Measurements from ENCODE around the gene PHF14.

The PHF14 gene

DNA sequence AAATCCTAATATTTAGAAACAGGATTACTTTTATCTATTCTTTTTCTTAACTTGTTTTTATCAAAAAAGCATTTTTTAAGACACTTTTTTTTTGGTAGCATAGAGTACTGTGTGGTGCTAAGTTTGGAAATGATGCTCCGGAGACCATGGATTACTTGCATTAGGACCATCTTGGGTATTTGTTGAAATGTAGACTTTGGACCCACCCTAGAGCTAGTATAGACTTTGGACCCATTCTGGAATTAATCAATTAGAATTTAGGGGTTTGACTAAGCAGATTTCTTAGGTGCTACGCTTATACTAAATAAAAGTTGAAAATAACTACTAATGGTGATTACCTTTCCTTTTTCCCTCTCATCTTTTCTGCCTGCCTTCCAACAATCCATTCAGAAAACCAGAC, 80.4 kb downstream of the PHF14 start:
- no peak overlapping the region for H3K4me3 ChIP-seq (ENCODE audit: low read length)
- TF ChIP-seq, protein P1, sequence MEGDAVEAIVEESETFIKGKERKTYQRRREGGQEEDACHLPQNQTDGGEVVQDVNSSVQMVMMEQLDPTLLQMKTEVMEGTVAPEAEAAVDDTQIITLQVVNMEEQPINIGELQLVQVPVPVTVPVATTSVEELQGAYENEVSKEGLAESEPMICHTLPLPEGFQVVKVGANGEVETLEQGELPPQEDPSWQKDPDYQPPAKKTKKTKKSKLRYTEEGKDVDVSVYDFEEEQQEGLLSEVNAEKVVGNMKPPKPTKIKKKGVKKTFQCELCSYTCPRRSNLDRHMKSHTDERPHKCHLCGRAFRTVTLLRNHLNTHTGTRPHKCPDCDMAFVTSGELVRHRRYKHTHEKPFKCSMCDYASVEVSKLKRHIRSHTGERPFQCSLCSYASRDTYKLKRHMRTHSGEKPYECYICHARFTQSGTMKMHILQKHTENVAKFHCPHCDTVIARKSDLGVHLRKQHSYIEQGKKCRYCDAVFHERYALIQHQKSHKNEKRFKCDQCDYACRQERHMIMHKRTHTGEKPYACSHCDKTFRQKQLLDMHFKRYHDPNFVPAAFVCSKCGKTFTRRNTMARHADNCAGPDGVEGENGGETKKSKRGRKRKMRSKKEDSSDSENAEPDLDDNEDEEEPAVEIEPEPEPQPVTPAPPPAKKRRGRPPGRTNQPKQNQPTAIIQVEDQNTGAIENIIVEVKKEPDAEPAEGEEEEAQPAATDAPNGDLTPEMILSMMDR (IDR thresholded peaks at IDR 0.05; ENCODE audit: insufficient read depth, low read depth, low read length, missing control alignments), result no peak
- DNase-seq (ENCODE audit: low read depth), result no peak

DNA sequence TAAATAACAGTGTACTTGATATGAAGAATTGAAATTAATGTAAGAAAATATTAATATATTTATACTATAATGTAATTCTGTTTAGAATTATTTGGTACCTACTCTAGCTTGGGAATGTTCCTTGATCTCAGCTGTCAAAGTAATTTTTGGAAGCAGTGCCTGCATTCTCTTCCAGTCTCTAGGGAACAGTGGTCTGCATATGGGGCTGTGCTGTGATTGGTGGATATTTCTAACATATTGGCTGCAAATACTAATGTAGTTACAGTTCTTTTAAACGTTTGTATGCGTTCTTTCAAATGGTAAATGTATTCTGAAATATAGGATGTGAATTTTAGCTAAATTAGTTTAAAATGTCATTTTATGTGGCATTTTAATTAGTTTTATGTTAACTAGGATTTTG, 87.2 kb downstream of the PHF14 start:
- H3K4me3 ChIP-seq (ENCODE audit: low read length), result no peak overlapping the region
- TF ChIP-seq, protein P1 (IDR thresholded peaks at IDR 0.05; ENCODE audit: insufficient read depth, low read depth, low read length, missing control alignments), result no peak
- no peak for DNase-seq (ENCODE audit: low read depth)

DNA sequence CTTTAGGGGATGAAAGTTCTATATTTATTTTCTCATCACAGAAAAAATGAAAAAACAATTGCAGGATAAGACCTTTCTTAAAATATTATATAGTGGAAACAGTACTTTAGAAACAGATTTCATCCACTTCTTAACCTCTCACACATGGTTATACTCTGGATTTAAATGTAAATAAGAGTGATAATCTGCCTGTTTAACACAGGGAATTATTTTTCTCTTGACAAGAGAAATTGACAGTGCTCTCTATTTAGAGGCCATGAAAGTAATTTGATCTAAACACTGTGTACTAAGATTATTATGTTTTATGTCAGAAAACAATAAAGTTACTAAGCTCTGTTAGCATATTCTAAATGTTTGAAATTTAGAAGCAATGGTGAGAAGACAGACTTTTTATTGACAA, 88.4 kb downstream of the PHF14 start:
- H3K4me3 ChIP-seq (ENCODE audit: low read length), result no peak overlapping the region
- DNase-seq (ENCODE audit: low read depth), result no peak
- TF ChIP-seq, protein P1 (IDR thresholded peaks at IDR 0.05; ENCODE audit: insufficient read depth, low read depth, low read length, missing control alignments), result no peak

DNA sequence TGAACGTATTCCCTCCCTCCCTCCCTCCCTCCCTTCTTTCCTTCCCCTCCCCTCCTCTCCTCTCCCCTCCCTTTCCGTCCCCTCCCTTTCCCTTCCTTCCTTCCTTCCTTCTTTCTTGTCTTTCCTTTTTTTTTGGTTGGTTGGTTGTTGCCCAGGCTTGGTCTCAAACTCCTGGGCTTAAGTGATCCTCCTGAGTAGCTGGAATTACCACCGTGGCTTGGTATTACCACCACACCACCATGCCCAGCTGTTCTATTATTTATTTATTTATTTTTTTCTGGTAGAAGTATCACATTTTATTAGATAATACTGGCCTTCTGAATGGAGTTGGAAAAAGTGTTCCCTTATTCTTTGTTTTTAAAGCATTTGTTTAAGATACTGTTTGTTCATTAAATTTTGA, 95.9 kb downstream of the PHF14 start:
- DNase-seq (ENCODE audit: low read depth), result no peak
- H3K4me3 ChIP-seq (ENCODE audit: low read length), result no peak overlapping the region
- TF ChIP-seq, protein P1 (IDR thresholded peaks at IDR 0.05; ENCODE audit: insufficient read depth, low read depth, low read length, missing control alignments), result no peak

DNA sequence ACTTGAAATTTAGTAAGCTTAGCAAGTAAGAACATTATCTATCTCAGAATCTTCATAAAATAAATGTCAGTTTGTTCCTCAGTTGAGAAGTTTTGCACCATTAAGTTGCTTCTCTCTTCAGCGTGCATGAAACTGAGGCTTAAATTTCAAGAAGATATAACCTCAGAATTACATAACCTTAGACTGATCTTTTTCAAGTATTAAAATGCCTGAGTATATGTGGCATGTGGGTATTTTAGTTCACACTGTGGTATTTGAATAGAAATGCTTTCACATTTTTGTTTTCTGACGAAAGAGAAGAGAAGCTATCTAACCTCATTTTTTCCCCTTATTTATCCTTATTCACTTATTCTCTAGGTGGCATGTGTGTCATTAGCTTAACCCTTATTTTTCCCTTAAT, 104.1 kb downstream of the PHF14 start:
- TF ChIP-seq, protein P1 (IDR thresholded peaks at IDR 0.05; ENCODE audit: insufficient read depth, low read depth, low read length, missing control alignments), result no peak
- no peak overlapping the region for H3K4me3 ChIP-seq (ENCODE audit: low read length)
- no peak for DNase-seq (ENCODE audit: low read depth)

DNA sequence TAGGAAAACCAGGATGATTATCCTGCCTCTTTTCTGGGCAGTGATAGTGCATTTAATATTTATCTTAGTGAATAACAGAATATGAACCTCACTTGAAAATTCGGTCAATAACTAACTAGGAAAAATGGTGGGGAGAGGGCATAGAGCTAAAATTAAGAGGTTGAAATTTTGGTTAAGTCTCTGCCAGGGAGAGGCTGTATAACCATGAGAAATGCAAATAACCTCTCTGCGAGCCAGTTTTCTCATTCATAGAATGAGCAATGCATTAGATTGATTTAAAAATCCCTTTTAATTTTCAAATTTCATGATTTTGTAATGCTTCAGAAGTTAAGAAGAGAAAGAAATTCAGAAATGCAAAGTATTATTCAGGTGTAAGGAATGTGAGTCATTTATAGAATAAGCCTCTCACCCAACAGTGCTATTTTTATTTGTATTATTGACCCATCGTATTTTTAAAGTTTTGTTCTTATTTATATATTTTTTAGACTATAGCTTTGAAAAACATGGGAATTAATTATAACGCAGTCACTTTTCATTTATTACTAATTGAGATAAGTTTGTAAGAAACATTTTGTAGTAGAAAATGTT, 104.7 kb downstream of the PHF14 start:
- TF ChIP-seq, protein P1 (IDR thresholded peaks at IDR 0.05; ENCODE audit: insufficient read depth, low read depth, low read length, missing control alignments), result no peak
- DNase-seq (ENCODE audit: low read depth), result no peak
- H3K4me3 ChIP-seq (ENCODE audit: low read length), result no peak overlapping the region

DNA sequence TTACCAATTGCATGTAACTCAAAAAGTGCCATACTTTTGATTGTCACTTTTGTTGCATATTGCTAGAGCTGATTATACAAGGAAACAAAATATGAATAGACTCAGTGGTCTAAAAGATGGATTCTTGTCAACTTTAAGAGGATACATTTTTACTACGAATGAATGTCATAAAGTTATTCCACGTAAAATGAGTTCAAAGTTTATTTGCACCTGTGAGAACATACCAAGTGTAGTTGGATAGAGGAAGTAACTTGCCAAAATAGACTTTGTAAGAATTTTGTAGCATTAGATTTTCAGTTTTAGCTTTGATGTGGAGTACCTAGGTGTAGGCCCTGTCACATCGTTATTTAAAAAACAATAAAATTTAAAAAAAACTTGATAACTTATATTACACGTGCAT, 106.2 kb downstream of the PHF14 start:
- DNase-seq (ENCODE audit: low read depth), result no peak
- H3K4me3 ChIP-seq (ENCODE audit: low read length), result no peak overlapping the region
- TF ChIP-seq, protein P1 (IDR thresholded peaks at IDR 0.05; ENCODE audit: insufficient read depth, low read depth, low read length, missing control alignments), result no peak

Measured in epithelial cell of esophagus (primary cell).